ENCODE data around the gene MYLIP. TPM values are rescaled to one million over a fixed set of nuclear protein-coding genes. Genes with fewer than 3 reads are reported as not detected.

MYLIP gene
- polyA plus RNA-seq, 1 experiment, result 6.5 TPM

GRCh38 chr6:16134430-16134829 lies 5.5 kb downstream of the MYLIP start:
- ChIA-PET CTCF (interaction anchor here (0.8 kb wide), 1 partner anchor 443 kb away, joined by 4 read pairs; no protein-coding TSS in a partner anchor), POLR2A (no interaction called here)
- DNase-seq (ENCODE audit: low read depth), result no peak
- Histone ChIP-seq H3K4me3 (ENCODE audit: low read depth, low read length) (no peak overlapping the region), H3K36me3 (ENCODE audit: control insufficient read depth, insufficient read depth, low read length) (no peaks in the 10 kb centered on the region), H3K27me3 (ENCODE audit: control insufficient read depth, insufficient read depth, low read length) (peaks cover 11% of the 10 kb centered on the region)
- no peak for TF ChIP-seq CTCF (IDR thresholded peaks at IDR 0.05; ENCODE audit: insufficient read depth, low read depth, low read length)

- H3K27me3 ChIP-seq (ENCODE audit: control insufficient read depth, insufficient read depth, low read length), result peaks cover 12% of the 10 kb centered on the region
- H3K4me3 ChIP-seq (ENCODE audit: low read depth, low read length), result no peak overlapping the region
- DNase-seq (ENCODE audit: low read depth), result no peak
These were observed 6.2 kb downstream of the MYLIP start for GRCh38 chr6:16135066-16135465.

GRCh38 chr6:16136091-16136490 lies 7.2 kb downstream of the MYLIP start:
- TF ChIP-seq CTCF (IDR thresholded peaks at IDR 0.05; ENCODE audit: insufficient read depth, low read depth, low read length), result no peak
- no peak for DNase-seq (ENCODE audit: low read depth)
- no peak overlapping the region for H3K4me3 ChIP-seq (ENCODE audit: low read depth, low read length)
- H3K36me3 ChIP-seq (ENCODE audit: control insufficient read depth, insufficient read depth, low read length), result no peaks in the 10 kb centered on the region
- ChIA-PET POLR2A (no interaction called here), CTCF (interaction anchor here (0.6 kb wide), 1 partner anchor 644 kb away, joined by 3 read pairs; no protein-coding TSS in a partner anchor)
- peaks cover 15% of the 10 kb centered on the region for H3K27me3 ChIP-seq (ENCODE audit: control insufficient read depth, insufficient read depth, low read length)

More at GRCh38 chr6:16135066-16135465, 6.2 kb downstream of the MYLIP start:
- H3K36me3 ChIP-seq (ENCODE audit: control insufficient read depth, insufficient read depth, low read length), result no peaks in the 10 kb centered on the region
- CTCF ChIA-PET, result no interaction called here
- TF ChIP-seq CTCF (IDR thresholded peaks at IDR 0.05; ENCODE audit: insufficient read depth, low read depth, low read length), result no peak
- POLR2A ChIA-PET, result no interaction called here

GRCh38 chr6:16136621-16137450 lies 8.0 kb downstream of the MYLIP start:
- Histone ChIP-seq H3K36me3 (ENCODE audit: control insufficient read depth, insufficient read depth, low read length) (no peaks in the 10 kb centered on the region), H3K4me3 (ENCODE audit: low read depth, low read length) (no peak overlapping the region), H3K27me3 (ENCODE audit: control insufficient read depth, insufficient read depth, low read length) (peaks cover 15% of the 10 kb centered on the region)
- POLR2A ChIA-PET, result no interaction called here
- TF ChIP-seq CTCF (IDR thresholded peaks at IDR 0.05; ENCODE audit: insufficient read depth, low read depth, low read length), result no peak
- CTCF ChIA-PET, result interaction anchor here (0.5 to 0.6 kb wide), 2 partner anchors 53 to 644 kb away, joined by 3 read pairs; no protein-coding TSS in a partner anchor
- DNase-seq (ENCODE audit: low read depth), result peak; percentile 80

GRCh38 chr6:16137451-16137801 lies 8.5 kb downstream of the MYLIP start:
- no peaks in the 10 kb centered on the region for H3K36me3 ChIP-seq (ENCODE audit: control insufficient read depth, insufficient read depth, low read length)
- ChIA-PET POLR2A (no interaction called here), CTCF (no interaction called here)
- no peak for TF ChIP-seq CTCF (IDR thresholded peaks at IDR 0.05; ENCODE audit: insufficient read depth, low read depth, low read length)
- no peak for DNase-seq (ENCODE audit: low read depth)
- H3K4me3 ChIP-seq (ENCODE audit: low read depth, low read length), result no peak overlapping the region
- peaks cover 15% of the 10 kb centered on the region for H3K27me3 ChIP-seq (ENCODE audit: control insufficient read depth, insufficient read depth, low read length)

Data from BJ (cell line).